ENCODE data around the gene ZNF766.

GRCh38 chr19:52343548-52343947, 74.2 kb downstream of the ZNF766 start:
- peak in 1 of 3 experiments; percentile 19 for TF ChIP-seq CTCF (IDR thresholded peaks at IDR 0.05)
- TF ChIP-seq POLR2AphosphoS5 (IDR thresholded peaks at IDR 0.05; ENCODE audit: insufficient read depth in 1 of 2, low read depth in 1 of 2): no peak
- no peak for TF ChIP-seq POLR2A (IDR thresholded peaks at IDR 0.05)

All from vagina (tissue), 2 donors.